ENCODE results near the gene ULK3.

The ULK3 gene

DNA sequence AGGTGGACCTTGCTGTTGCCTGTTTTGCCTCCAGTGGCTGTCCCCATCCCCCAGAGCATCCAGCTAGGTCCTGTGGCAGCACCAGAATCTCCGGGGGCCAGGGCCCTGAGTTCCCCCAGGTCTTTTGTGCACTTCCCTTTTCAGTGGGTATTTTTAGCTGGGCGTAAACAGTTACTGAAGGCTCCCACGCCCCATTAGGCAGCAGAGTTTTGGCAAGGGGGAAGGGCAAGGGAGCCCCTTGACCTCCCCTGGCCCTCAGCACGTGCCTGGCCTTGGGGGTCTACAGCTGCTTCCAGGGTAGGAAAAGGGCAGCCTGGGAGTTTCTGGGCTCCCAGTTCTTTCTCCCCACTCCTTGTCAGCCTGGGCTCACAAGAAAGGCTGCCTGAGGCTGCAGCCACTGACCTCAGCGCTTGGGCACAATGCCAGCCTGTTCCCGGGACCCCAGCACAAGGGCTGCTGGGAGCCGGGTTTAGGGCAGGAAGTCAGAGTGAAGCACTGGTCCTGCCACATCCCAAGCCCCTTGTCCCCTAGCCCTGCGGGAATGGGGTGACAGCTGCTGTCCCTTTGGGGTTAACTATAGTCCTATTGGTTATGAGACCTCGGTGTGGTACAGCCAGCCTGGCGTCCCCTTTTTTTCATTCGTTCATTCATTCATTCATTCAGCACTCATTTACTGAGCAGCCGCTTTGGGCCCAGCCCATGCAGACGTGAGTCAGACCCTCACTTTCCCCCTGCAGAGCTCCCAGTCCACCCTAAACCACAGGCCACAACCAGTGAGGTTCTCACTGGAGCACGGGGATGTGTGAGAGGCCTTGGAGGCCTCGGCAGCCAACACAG lies 52.7 kb downstream of the ULK3 start:
- peaks cover 34% of the 10 kb centered on the region for H3K36me3 ChIP-seq (ENCODE audit: control insufficient read depth, insufficient read depth, low read length)
- WGBS, 2 experiments (ENCODE audit: insufficient coverage in 2 of 2) = 89 to 91% methylated on average over 10 to 13 of the region's 15 CpGs
- no peak overlapping the region for H3K4me3 ChIP-seq (ENCODE audit: extremely low read depth, insufficient read depth, low read length, poor library complexity, severe bottlenecking)
- no peaks in the 10 kb centered on the region for H3K9me3 ChIP-seq (ENCODE audit: control insufficient read depth, low read length)
- peaks cover 21% of the 10 kb centered on the region for H3K4me1 ChIP-seq (ENCODE audit: control insufficient read depth, insufficient read depth, low read length, poor library complexity, severe bottlenecking)
- H3K27ac ChIP-seq (ENCODE audit: low read depth, low read length, severe bottlenecking) = peak overlapping the region; percentile 41

DNA sequence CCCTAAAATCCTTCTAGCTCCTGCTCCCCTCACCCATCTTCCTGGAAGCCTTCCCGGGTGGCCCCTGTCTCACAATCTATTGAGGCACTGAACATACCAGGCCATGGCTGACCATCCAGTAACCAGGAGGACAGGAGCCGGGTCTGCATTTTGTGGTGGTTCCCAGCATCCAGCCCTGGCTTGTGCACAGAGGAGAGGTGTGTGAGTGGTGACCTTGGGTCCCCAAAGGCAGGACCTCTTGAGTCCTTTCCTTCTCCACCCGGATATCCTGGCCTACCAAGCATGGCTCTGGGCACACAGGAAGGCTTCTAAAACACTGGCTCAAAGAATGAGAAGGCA lies 53.2 kb downstream of the ULK3 start:
- peaks cover 21% of the 10 kb centered on the region for H3K4me1 ChIP-seq (ENCODE audit: control insufficient read depth, insufficient read depth, low read length, poor library complexity, severe bottlenecking)
- H3K27ac ChIP-seq (ENCODE audit: low read depth, low read length, severe bottlenecking) = peak overlapping the region; percentile 41
- no peaks in the 10 kb centered on the region for H3K9me3 ChIP-seq (ENCODE audit: control insufficient read depth, low read length)
- H3K36me3 ChIP-seq (ENCODE audit: control insufficient read depth, insufficient read depth, low read length) = peaks cover 35% of the 10 kb centered on the region
- H3K4me3 ChIP-seq (ENCODE audit: extremely low read depth, insufficient read depth, low read length, poor library complexity, severe bottlenecking) = no peak overlapping the region
- 82 to 95% methylated on average over 3 of the region's 3 CpGs for WGBS, 2 experiments (ENCODE audit: insufficient coverage in 2 of 2)

DNA sequence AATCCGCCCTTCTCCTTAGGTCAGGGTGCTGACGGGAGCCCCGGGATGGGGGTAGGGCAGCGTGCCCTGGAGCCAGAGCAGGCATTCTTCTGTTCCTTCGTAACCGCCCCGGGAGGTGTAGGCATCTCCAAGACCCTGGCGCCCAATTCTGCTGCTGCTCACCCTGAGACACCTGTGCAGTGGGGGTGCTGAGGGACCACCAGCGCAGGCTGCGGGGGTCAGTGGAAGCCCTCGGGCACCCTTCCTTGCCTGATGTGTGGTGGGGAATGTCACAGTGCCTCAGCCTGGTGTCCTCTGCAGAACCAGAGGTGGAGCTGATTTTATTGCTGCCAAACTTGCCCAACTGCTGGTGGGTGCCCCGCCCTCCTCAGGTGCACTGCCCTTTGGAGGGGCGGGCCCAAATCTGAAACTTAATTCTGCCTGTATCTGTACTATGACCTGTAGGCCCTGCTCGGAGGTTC lies 53.8 kb downstream of the ULK3 start:
- no peaks in the 10 kb centered on the region for H3K9me3 ChIP-seq (ENCODE audit: control insufficient read depth, low read length)
- no peak overlapping the region for H3K4me3 ChIP-seq (ENCODE audit: extremely low read depth, insufficient read depth, low read length, poor library complexity, severe bottlenecking)
- H3K27ac ChIP-seq (ENCODE audit: low read depth, low read length, severe bottlenecking) = no peak overlapping the region
- peaks cover 39% of the 10 kb centered on the region for H3K36me3 ChIP-seq (ENCODE audit: control insufficient read depth, insufficient read depth, low read length)
- WGBS, 2 experiments (ENCODE audit: insufficient coverage in 2 of 2) = 93 to 95% methylated on average over 11 of the region's 14 CpGs
- peaks cover 21% of the 10 kb centered on the region for H3K4me1 ChIP-seq (ENCODE audit: control insufficient read depth, insufficient read depth, low read length, poor library complexity, severe bottlenecking)

DNA sequence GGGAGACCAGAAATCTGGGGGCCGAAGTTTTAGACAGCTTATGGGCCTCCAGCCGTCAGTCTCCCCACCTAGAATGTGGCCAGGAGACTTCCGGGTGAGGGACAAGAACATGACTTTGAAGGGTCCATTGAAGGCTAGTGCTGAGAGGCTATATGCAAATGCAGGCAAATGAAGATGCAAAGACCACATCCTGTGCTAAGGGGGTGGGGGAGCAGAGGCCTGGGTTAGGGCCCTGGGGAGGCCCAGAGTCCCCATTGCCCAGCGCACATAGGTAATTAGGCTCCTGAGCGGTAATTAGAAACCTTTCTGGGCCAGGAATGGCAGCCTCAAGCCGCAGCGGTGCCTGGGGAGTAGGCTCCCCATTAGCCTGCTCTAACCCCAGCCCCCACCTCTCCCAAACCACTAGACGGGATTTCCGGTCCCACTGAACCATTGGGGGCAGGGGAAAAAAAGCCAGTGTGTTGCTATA lies 54.2 kb downstream of the ULK3 start:
- WGBS, 2 experiments (ENCODE audit: insufficient coverage in 2 of 2) = 76 to 85% methylated on average over 5 of the region's 9 CpGs
- Histone ChIP-seq H3K4me3 (ENCODE audit: extremely low read depth, insufficient read depth, low read length, poor library complexity, severe bottlenecking) (no peak overlapping the region), H3K36me3 (ENCODE audit: control insufficient read depth, insufficient read depth, low read length) (peaks cover 39% of the 10 kb centered on the region), H3K27ac (ENCODE audit: low read depth, low read length, severe bottlenecking) (no peak overlapping the region), H3K9me3 (ENCODE audit: control insufficient read depth, low read length) (no peaks in the 10 kb centered on the region), H3K4me1 (ENCODE audit: control insufficient read depth, insufficient read depth, low read length, poor library complexity, severe bottlenecking) (peaks cover 25% of the 10 kb centered on the region)

DNA sequence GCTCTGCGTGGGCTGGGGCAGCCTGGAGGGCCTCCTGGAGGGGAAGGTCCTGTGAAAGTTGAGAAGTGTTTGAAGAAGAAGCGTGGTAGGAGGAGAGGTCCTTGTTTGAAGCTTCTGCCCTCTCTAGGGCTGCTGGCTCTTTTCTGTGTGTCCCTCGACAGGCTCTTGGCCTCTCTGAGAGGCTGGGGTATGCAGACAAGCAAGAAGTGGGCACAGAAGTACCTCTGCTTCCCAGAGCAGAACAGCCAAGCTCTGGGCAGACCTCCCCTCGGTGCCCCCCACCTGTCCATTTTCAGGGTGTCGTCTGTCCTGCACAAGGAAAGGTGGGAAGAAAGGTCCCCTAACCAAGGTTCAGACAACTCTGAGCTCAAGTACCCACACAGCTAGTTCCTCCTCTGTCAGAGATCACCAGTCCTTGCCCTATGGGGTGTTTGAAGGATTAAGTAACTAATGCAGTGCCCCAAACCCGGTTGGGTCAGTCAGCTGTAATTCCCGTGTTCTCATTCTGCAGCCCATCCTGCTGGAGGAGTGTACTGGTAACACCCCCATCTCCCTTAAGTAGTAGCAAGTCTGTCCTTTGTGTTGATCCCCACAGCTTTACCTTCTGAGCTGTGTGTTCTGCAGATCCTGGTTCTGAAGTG lies 54.8 kb downstream of the ULK3 start:
- Histone ChIP-seq H3K36me3 (ENCODE audit: control insufficient read depth, insufficient read depth, low read length) (peaks cover 39% of the 10 kb centered on the region), H3K9me3 (ENCODE audit: control insufficient read depth, low read length) (no peaks in the 10 kb centered on the region), H3K27ac (ENCODE audit: low read depth, low read length, severe bottlenecking) (no peak overlapping the region), H3K4me3 (ENCODE audit: extremely low read depth, insufficient read depth, low read length, poor library complexity, severe bottlenecking) (no peak overlapping the region), H3K4me1 (ENCODE audit: control insufficient read depth, insufficient read depth, low read length, poor library complexity, severe bottlenecking) (peaks cover 28% of the 10 kb centered on the region)
- WGBS, 2 experiments (ENCODE audit: insufficient coverage in 2 of 2) = 46 to 64% methylated on average over 4 to 7 of the region's 7 CpGs

DNA sequence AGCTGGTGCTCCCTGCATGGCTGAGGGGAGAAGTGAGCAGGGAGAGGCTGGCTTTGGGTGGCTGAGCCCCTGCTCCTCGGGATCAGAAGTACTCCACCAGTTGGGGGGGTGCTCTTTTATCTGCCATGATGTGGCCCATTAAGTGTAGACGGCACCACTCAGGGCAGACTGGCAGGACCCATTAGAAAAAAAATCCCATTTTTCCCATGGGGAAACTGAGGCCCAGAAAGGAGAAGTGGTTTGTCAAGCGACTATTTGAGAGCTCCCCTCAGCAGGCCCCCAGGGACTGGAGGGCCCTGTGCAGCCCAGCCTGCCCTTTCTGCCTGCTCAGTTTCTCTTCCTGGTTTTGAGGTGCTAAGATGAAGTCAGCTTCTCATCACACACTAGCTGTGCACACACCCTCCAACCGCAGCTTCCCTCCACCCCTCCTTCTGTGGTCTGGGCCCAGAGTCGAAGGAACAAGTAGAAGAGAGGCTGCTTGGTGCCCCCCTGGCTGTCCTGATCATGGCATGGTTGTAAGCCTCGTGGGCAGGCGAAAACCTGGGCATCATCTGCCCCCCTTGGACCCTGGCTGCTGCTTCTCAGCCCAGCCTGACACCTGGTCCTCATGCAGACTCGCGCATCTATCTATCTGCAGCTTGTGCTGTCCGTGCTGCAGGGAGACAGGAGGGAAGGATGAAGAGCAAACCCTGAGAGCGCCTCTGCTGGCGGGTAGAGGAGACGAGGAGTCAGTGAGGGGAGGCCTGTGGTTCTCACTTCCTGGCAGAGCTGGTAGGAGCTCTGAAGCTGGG lies 55.5 kb downstream of the ULK3 start:
- Histone ChIP-seq H3K4me3 (ENCODE audit: extremely low read depth, insufficient read depth, low read length, poor library complexity, severe bottlenecking) (no peak overlapping the region), H3K36me3 (ENCODE audit: control insufficient read depth, insufficient read depth, low read length) (peaks cover 39% of the 10 kb centered on the region), H3K9me3 (ENCODE audit: control insufficient read depth, low read length) (no peaks in the 10 kb centered on the region), H3K4me1 (ENCODE audit: control insufficient read depth, insufficient read depth, low read length, poor library complexity, severe bottlenecking) (peaks cover 24% of the 10 kb centered on the region), H3K27ac (ENCODE audit: low read depth, low read length, severe bottlenecking) (no peak overlapping the region)
- WGBS, 2 experiments (ENCODE audit: insufficient coverage in 2 of 2) = 39 to 50% methylated on average over 12 to 13 of the region's 13 CpGs

DNA sequence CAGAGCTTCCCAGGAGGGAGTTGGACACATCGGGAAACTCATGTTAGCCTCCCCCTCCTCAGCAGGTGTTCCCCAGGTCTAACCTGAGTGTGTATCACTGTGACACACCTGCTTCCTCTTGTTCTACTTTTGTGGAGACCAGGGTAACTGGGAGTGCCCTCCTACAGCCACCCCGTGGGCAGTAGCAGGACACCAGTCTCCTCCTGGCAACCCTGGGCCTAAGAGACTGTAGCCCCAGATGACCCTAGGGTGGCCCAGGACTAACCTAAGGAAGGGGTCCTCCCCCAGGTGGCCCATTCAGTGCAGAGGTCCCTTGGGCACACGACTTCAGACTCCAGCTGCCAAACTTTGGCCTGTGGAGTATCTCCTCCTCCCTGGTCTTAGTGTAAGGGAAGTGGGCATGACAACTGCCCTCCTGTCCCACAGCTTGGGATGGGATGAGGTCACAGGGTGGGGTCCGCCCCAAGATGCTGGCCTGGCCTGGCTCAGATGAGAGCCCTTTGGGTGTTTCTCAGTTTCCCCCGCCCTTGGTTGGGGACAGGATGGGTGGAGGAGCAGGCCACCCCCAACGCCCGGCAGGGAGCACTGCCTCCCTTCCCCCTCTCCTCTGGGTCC lies 56.3 kb downstream of the ULK3 start:
- H3K4me1 ChIP-seq (ENCODE audit: control insufficient read depth, insufficient read depth, low read length, poor library complexity, severe bottlenecking) = peaks cover 24% of the 10 kb centered on the region
- H3K9me3 ChIP-seq (ENCODE audit: control insufficient read depth, low read length) = no peaks in the 10 kb centered on the region
- WGBS, 2 experiments (ENCODE audit: insufficient coverage in 2 of 2) = 94 to 100% methylated on average over 2 to 3 of the region's 7 CpGs
- H3K36me3 ChIP-seq (ENCODE audit: control insufficient read depth, insufficient read depth, low read length) = peaks cover 38% of the 10 kb centered on the region
- H3K27ac ChIP-seq (ENCODE audit: low read depth, low read length, severe bottlenecking) = no peak overlapping the region
- no peak overlapping the region for H3K4me3 ChIP-seq (ENCODE audit: extremely low read depth, insufficient read depth, low read length, poor library complexity, severe bottlenecking)
